ENCODE results near the gene ATG2A.

ATG2A gene

DNA sequence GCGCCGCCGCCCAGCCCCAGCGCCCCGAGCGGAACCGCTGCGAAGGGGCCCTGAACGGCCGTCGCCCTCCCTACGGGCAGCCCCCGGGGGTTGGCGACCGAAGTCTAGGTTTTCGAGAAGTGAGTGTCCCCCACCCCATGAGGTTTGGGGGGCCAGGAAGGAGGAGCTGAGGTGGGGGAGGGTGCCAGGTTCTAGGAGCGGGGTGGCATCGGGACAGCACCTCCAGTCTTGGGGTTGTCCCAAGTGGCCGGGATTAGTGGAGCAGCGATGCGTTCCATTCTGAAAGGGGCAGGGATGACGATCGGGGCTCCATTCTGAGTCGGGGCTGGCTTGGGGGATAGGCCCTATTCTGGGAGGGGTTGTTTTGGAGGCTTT is 7.9 kb upstream of the ATG2A start:
- no peak for DNase-seq (ENCODE audit: low read depth)

DNA sequence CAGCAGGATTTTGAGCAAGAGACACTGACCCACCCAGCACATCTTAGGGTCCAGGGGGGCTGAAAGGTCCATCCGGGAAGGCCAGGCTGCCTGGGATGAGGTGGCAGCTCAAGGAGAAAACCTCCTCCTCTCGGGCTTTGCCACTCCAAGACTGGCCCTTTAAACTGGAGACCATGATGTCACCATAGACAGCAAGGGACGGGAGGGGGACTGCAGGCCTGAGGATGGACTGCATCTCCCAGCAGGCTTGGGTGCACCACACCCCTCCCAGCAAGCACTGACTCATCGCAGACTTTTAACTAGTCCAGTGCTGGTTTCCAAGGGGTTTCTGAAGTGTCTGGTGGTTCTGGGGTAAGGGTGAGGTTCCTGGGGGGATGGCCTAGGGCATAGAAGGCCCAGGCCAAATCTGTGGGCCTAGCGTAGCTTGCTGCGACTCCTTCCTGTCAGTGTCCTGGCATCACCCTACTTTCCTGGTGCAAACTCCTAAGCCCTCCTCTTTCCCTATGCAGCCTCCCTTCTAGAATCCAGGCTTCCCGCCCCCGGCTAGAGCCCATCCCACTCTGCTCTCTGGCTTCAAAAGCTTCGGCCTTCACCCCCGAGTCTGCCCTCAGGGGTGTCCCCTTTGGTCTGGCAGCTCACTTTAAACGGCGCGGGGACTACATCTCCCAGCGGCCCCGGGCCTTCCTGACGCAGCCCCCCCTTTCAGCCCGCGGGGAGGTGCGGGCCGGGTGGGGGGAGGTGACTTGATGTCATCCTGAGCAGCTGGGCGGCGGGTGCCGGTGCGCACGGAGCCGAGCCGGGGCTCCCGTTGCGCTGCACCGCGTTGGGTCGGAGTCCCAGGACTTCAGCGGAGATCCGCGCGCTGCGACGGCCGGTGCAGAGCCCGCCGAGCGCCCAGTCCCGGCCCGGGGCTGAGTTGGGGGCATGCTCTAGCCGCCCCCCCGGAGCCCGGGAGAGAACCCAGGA is 7.2 kb upstream of the ATG2A start, which contains the start of gene PPP2R5B:
PPP2R5B (plus strand) TSS at position 746 of the 966 bp plus-strand sequence. CDS start 1,046 bp downstream, outside the sequence.
- DNase-seq (ENCODE audit: low read depth), result peak; percentile 43

DNA sequence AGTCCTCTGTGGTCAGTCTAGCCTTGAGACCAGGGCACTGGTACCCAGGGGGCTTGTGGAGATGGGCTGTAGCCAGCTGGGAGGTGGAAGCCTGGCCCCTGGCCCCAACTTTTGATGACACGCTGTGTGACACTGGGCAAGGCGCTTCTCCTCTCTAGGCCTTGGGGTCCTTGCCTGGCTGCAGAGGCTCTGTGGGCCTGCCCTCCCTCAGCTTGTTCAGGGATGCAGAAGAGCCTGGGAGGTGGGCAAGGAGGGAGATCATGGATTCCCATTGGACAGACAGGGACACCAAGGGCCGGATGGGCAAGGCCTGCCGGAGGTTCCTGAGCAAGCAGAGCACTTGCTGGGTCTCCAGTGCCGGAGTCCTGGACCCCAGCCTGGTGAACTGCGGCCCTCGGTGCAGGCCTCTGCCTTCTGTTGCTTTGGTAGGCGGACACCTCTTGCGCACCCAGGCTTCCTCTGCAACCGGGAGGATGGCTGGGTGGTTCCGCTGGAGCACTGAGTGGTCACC is 6.2 kb upstream of the ATG2A start:
- DNase-seq (ENCODE audit: low read depth), result no peak

DNA sequence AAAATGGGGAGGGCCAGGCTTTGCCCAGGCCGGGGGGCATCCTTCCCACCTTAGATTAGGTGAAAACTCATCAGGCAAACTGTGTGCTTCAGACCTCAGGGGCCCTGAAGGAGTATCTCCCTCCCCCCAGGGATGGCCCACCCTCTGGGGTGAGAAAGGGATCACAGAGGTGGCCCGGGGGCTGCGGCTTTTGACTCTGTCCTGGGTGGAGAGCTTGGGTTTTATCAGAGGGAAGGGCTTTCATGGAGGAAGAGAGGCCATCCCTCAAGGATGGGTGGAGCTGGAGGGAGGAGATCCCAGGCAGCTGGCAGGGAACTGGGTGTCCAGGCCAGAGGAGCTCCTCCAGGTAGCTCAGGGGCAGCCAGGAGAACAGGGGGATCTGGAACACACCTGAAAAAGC is 4.4 kb upstream of the ATG2A start:
- no peak for DNase-seq (ENCODE audit: low read depth)

DNA sequence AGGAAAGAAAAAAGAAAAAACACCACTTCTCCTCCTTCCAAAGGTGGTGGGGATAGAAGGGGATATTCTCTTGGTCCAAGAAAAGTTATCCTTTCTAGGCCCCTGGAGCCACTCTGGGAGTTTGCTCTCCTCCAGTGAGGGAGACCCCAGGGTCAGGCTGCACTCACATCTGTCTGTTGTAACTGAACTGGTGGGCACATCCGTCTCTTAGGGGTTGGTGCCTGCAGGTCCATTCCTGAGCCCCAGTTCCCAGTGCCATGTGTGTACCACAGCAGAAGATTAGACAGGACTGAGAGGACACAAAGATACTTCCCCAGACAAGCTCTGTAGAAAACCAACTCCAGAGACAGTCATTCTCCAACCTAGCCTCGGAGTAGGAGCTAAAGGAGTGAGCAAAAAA is 3.1 kb upstream of the ATG2A start:
- DNase-seq (ENCODE audit: low read depth), result no peak

DNA sequence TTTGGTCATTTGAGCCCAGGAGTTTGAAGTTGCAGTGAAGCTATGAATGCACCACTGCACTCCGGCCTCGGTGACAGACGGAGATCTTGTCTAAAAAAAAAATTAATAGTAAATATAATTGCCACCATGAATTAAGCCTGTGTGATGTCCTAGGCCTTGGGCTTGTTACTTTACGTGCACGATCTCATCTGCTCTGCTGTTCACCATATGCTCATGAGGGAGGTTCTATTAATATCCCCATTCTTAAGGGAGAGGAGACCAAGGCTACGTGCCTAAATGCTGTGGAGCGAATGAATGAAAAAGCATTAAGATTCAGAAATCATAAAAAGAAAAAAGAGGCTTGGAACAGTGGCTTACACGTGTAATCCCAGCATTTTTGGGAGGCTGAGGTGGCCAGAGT is 2.6 kb upstream of the ATG2A start:
- DNase-seq (ENCODE audit: low read depth), result no peak

DNA sequence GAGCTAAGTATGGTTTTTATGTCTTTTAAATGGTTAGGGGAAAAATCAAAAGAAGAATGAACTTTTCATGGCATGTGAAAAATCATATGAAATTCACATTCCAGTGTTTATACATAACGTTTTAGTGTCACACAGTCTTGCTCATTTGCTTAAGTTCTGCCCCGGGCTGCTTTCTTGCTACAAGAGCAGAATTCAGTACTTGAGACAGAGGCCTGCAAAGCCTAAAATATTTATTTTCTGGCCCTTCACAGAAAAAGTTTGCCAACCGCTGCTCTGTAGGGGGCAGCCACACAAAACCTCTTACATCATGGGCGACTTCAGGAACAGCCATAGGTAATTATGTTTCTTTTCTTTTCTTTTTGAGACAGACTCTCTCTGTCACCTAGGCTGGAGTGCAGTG is 1.0 kb upstream of the ATG2A start:
- no peak for DNase-seq (ENCODE audit: low read depth)

DNA sequence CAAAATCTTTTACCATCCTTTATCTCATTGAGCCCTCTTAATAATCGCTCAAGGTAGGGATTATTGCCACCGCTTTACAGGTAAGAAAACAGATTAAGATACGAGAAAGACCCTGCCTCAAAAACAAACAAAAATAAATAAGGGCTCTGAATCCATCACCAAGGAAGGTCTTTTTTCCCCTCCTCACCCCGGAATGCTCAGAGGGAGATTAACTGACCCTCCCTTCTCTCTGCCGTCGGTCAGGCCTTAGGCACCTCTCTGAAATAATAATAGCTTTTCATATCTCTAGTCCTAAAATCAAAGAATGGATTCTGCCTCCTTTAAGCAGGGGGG is 620 bp upstream of the ATG2A start:
- DNase-seq (ENCODE audit: low read depth), result no peak

DNA sequence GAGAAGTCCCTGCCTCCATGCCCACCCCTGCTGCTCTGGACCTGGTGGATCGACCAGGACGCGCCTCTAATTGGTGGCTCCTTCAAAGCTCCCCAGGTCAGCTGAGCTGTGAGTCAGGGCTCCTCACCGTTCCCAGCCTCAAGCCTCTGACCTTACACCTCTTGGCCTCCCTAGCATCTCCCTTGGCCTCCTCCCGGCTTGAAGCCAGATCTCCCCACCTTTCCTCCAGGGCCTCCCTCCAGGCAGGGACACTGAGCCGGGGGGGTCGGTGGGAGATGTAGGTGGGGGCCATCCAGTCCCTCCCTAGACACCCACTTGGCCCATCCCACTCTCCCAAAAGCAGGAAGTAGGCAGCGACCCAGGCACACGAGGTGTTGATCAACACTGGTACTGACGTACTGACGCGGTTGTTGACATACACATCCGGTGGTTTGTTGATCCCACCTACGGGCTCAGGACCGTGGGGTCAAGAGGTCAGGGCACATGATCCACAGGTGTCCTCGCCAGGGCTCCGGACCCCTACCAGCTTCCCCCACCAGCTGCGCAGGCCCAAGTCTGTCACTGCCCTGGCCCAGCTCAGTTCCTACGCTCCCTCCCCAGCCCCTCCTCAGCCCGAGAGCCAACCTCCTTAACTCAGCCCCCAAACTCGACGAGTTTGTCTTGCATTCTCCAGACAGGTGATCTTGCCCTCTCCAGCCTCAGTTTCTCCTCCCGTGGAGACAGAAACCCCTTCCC is 802 bp downstream of the ATG2A start:
- DNase-seq (ENCODE audit: low read depth), result no peak

DNA sequence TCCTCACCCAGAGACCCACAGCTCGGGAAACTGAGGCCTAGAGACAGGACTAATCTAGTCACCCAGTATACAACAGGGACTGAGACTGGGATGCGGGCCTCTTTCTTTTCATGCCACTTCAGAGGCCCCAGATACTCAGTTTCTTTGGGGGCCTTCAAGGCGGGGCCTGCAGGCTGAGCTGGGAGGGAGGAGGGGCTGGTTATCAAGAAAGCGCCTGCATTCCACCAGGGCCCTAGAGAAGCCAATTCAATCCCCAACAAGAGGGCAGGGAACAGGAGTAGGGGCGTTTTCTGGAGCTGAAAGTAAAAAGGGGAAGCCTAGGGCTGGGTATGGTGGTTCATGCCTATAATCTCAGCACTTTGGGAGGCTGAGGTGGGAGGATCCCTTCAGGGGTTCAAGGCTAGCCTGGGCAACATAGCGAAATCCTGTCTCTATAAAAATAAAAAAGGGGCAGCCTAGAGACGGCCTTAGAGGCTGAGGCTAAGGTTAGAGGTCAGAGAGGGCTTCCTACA is 1.6 kb downstream of the ATG2A start:
- no peak for DNase-seq (ENCODE audit: low read depth)

DNA sequence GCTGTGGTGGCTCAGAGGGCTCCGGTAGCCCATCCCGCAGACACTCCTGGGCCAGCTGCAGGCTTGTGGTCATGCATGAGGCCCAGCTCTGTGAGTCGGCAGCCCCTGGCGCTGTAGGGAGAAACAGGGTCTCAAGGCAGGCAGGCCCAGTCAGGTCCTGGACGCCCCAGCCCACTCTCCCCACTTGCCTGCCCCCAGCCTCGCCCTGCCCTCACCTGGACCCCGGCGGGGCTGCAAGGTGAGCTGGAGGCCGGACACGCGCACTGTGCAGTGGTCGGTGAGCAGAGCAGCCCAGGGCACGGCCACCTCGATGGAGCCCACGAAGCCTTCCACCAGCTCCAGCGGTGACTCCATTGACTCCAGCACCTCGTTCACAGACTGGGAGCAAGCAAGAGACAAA is 2.9 kb downstream of the ATG2A start:
- no peak for DNase-seq (ENCODE audit: low read depth)

DNA sequence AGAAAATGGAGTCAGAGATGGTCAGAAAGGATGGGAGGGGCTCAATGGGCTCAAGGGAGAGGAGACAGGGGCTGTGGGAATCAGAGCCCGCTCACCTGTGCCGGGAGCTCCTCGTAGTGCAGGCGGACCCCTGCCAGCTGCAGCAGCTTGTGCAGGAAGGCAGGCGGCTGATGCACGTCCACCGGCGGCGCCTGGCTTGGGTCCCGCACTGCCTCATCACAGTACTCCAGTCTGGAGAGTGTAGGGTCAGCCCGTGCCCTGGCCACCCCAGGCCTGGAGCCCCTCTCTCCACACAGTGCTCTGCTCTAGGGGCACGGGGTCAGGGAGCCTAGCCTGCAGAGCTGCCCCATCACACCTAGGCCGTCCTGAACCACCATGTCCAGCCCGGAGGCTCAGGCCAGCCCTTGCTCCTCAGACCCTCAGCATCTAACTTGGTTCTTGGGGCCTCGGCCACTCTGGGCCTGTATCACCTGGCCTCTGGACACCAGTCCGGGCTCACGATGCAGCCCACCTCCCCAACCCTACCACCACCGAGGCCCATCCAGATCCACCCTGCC is 3.8 kb downstream of the ATG2A start:
- no peak for DNase-seq (ENCODE audit: low read depth)

DNA sequence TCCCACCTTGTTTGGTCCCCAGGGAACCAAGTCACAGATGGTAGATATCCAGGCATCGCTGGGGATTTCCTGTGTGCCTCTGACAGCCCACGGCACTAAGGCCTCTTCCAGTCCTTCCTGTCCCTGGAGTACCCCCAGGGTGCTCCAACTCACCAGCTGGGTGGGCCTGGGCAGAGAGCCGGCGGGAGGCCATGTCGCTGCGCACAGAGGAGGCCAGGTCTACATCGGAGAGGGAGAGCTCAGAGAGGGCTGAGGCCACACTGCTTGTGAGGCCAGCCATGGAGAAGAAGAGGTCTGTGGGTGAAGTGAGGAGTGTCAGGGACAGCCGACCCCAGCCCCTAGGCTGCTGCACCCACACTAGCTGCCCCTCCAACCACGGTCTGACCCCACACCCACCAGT is 5.3 kb downstream of the ATG2A start:
- no peak for DNase-seq (ENCODE audit: low read depth)

DNA sequence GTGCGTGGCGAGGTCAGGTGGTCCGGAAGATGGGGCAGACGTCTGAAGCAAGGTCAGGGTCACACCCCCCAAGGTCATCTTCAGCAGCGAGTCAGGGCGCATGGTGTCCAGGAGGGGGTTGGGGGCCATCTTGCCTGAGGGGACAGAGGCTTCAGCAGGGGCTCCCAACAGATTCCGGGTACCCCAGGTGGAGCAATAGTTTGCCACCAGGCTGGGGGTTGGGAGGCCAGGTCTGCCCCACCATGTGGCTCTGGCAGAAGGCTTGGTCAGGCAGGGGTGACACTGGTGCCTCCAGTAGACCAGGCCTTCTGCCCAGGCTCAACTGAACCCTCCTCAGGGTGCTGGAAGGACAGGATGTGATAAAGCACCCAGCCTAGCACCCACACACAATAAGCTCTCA is 5.9 kb downstream of the ATG2A start:
- no peak for DNase-seq (ENCODE audit: low read depth)

DNA sequence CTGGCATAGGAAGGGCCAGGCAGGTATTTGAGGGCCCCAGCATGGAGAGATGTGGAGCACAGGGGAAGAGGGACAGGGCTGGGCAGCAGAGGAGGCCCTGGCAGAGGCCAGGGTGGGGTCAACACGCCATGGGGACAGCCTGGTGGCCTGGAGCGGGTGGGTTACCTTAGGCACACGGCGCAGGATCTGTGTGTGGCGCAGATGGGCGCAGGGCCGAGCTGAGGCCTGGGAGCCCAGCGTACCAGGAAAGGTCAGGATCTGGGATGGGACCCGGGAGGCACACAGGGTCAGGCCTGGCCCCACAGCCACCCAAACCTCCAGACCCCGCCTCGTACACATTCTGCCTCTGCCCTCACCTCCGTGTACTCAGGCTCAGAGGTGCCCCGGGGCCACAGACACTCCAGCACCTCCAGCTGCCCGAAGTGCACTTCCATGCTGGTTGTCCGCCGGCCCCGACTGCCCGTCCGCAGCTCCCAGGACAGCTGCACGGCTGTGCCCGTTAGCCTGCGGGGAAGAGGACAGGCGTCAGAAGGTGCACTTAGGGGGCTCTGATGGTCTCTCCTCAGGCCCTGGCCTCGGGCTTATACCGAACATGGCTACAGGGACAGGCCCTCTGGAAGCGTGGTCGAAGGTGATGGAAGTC is 6.4 kb downstream of the ATG2A start:
- DNase-seq (ENCODE audit: low read depth), result no peak

DNA sequence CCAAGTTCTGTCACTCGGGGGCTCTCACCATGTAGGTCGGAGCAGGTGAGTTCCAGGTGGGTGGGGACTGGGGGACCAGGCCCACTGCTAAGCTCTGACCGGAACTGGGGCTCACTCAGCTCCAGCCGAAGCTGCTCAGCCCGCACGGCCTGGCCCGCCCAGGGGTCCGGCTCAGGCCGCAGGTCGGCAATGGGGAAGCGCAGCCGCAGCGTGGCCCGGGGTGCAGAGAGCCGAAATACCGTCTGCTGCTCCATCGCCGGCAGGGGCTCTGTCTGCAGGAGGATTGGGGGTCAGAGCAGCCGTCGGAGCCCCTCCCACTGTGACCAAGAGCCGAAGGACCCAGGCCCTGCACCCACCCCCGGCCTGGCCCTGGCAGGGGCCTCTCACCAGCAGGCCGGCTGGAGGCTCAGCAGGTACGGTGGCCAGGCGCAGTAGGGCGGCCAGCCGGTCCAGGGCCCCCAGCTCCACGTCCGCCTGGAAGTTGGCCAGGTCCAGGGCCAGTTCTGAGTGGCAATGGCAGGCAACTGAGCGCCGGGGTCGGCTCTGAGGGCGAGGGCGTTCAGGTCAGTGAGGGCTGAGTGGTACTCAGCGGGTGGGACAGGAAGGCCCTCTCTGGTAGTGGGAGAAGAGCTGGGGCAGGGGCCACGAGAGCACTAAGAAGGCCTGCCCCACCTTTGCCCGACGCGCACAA is 7.2 kb downstream of the ATG2A start:
- DNase-seq (ENCODE audit: low read depth), result no peak

DNA sequence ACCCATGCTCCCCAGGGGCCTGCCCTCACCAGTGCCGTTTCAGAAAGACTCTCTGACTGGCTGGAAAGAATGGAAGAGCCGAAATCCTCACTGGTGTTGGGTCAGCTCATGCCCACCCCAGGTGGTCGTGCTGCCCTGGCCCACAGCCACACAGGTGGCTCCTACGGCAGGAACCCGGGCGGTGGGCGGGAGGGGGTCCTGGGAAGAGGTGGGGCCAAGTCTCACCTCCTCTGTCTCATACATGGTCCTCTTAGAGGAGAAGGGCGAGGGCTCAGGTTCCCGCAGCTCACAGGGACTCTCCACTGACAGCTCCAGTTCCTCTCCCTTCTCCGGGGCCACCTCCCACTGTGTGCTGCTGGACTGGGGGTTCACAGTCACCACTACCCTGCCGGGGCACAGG is 8.2 kb downstream of the ATG2A start:
- no peak for DNase-seq (ENCODE audit: low read depth)

DNA sequence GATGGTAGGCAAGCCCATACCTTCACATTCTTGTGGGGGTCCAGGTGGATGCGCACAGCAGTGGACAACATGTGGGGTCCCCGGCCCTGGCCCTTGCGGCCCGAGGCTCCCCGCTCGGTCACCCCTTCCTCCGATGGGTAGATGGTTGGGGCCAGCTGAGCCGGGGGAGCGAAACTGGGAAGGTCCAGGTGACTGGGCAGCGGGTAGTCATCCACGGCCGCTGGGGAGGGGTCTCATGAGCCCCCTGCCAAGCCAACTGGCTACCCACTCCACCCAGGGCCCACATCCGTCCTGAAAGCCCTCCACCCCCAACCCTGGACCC is 10.7 kb downstream of the ATG2A start:
- DNase-seq (ENCODE audit: low read depth), result no peak

DNA sequence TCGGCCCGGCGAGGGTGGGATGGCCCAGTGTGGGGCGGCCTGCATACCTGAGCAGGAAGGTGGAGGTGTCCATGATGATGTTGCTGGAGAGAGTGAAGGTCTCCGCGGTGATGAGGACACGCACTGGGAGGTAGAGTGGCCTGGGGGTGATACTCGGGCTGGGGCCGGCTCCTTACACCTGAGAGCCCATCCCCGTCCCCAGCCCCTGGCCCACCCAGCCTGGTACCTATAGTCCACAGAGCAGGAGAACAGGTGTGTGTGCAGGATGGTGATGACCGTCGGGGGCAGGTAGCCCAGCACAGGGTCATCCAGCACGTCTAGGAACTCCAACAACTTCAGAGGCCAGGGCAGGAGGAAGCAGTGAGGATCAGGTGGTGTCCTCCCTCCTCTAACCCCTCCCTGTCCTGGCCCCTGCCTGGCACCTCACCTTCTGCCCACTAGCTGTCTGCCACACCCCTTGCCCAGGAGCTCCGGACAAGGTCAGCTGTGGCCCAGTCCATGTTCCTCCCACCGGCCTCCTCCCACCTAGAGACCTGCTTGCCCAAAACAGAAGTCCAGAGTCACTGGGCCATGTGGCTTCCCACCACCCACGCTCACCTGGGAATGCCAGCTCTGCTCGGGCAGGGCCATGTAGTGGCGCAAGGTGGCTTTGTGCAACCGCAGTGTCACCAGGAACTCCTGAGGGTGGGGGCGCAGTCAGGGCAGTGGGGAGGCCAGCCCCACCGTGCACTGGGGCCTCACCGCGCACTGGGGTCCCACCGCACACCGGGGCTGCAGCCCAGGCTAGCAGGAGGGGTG is 11.3 kb downstream of the ATG2A start:
- DNase-seq (ENCODE audit: low read depth), result no peak

DNA sequence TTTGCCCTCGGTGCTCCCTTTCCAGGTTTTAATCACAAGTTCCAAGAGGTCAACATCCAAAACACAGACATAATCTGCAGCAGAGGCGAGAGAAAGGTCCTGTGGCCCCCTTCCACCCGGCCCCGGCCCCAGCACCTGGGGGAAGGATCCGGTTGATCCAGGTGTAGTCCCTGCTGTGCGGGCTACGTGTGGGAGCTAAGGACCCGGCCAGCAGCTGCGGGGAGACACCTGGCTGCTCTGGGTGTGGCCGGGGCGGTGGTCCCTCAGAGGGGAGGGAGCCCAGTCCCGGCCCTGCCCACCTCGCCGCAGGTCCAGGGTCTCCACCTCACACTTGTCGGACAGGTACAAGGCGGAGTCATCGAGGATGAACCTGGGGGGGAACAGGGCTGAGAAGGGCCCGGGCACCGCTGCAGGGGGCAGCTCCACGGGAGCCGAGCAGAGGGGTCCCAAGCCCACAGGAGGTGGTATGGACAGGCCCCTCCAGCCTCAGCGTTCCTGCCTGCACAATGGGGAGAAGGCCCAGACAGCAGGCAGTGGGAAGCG is 13.6 kb downstream of the ATG2A start:
- no peak for DNase-seq (ENCODE audit: low read depth)
